Esophagus muscularis mucosa (tissue), 3 donors: ENCODE data around the gene DGKZ.

Source experiments
- CTCF ChIP-seq, 3 experiments: fragments of 200-600 bp in 2 of 3; fragments of 450-650 bp in 1 of 3; sonication (generic) in 2 of 3; IDR thresholded peaks; one replicate each; pipeline ENCODE4 v1.5.1; 2017 to 2019; ENCODE audit warnings: antibody characterized with exemption in 3 of 3, mild to moderate bottlenecking in 2 of 3, moderate library complexity in 1 of 3
- POLR2A ChIP-seq: fragments of 450-650 bp; IDR thresholded peaks from one replicate; pipeline ENCODE4 v1.6.1; 2017; ENCODE audit warnings: antibody characterized with exemption, moderate library complexity, mild to moderate bottlenecking, low read depth
- POLR2AphosphoS5 ChIP-seq, 2 donors: sonication (generic); formaldehyde crosslinking; IDR thresholded peaks; one replicate each; pipeline ENCODE4 v1.6.1; 2017; ENCODE audit warnings: antibody characterized with exemption in 2 of 2

GRCh38 chr11:46362156-46363030, 15.1 kb downstream of the DGKZ start:
- TF ChIP-seq CTCF (IDR thresholded peaks at IDR 0.05) (no peak), POLR2AphosphoS5 (IDR thresholded peaks at IDR 0.05) (no peak), POLR2A (no peak)
